Superior temporal gyrus (tissue), 1 donor: ENCODE results near the gene TMEM79.
A peak's percentile ranks its signal among the peaks of the same experiment; 100 is the strongest.
"Not testable (repeated sequence)": the region's sequence is repeated elsewhere in the genome, so short reads cannot be mapped to it uniquely, and the experiment has no call there.

Experiments
- DNase-seq: peaks from one replicate; pipeline ENCODE4 v3.0.0-alpha.2; 2016; ENCODE audit errors: extremely low spot score

Gene TMEM79

GRCh38 chr1:156303241-156303640 lies 19.1 kb downstream of the TMEM79 start:
- no peak for DNase-seq

GRCh38 chr1:156305215-156305614 lies 21.1 kb downstream of the TMEM79 start:
- DNase-seq = no peak

- DNase-seq = no peak
Observed at GRCh38 chr1:156308078-156308477, 24.0 kb downstream of the TMEM79 start.

- no peak for DNase-seq
Observed at GRCh38 chr1:156310962-156311361, 26.8 kb downstream of the TMEM79 start.

GRCh38 chr1:156316909-156317308 lies 32.8 kb downstream of the TMEM79 start:
- DNase-seq = no peak

- peak; percentile 46 for DNase-seq
Observed at GRCh38 chr1:156319664-156320063, 35.5 kb downstream of the TMEM79 start.

GRCh38 chr1:156320560-156320959 lies 36.4 kb downstream of the TMEM79 start:
- no peak for DNase-seq

GRCh38 chr1:156323179-156323578 lies 39.1 kb downstream of the TMEM79 start:
- not testable (repeated sequence) for DNase-seq

GRCh38 chr1:156336242-156336641 lies 52.1 kb downstream of the TMEM79 start:
- DNase-seq = no peak

- peak; percentile 18 for DNase-seq
Observed at GRCh38 chr1:156337052-156337887, 53.1 kb downstream of the TMEM79 start.

GRCh38 chr1:156337888-156338179 lies 53.7 kb downstream of the TMEM79 start:
- DNase-seq = no peak

- DNase-seq = peak; percentile 99
Observed at GRCh38 chr1:156338180-156338976, 54.3 kb downstream of the TMEM79 start, which contains the start of the genes CCT3 and TSACC. Gene CCT3 (minus strand): TSS chr1:156338292. CDS start chr1:156338184, 108 bp downstream. Gene TSACC (plus strand): TSS chr1:156338526. CDS start chr1:156339758, 1,232 bp downstream.
